C1 segment of cervical spinal cord (tissue), 14 donors: ENCODE results near the gene WHRN.

Experiments
- DNase-seq, 14 donors: peaks; one replicate each; lab custom pipeline; 2025; lab: John Stamatoyannopoulos, UW

The WHRN gene

GRCh38 chr9:114450833-114451706, 54.2 kb downstream of the WHRN start:
- DNase-seq: no peak

- peak in 5 of 14 donors; percentile 13 to 39 (median 26) for DNase-seq
Measured at GRCh38 chr9:114450181-114450580, 55.1 kb downstream of the WHRN start.

GRCh38 chr9:114449236-114449635, 56.0 kb downstream of the WHRN start:
- no peak for DNase-seq

GRCh38 chr9:114448706-114449105, 56.6 kb downstream of the WHRN start:
- no peak for DNase-seq

GRCh38 chr9:114446672-114447450, 58.4 kb downstream of the WHRN start:
- DNase-seq: no peak

- DNase-seq: no peak
Measured at GRCh38 chr9:114446036-114446435, 59.2 kb downstream of the WHRN start.

- no peak for DNase-seq
Measured at GRCh38 chr9:114445616-114446015, 59.7 kb downstream of the WHRN start.

GRCh38 chr9:114442022-114442421, 63.3 kb downstream of the WHRN start:
- DNase-seq: peak in 3 of 14 donors; percentile 2 to 48 (median 4)

GRCh38 chr9:114437401-114437893, 67.8 kb downstream of the WHRN start:
- no peak for DNase-seq

- peak in 7 of 14 donors; percentile 7 to 38 (median 20) for DNase-seq
Measured at GRCh38 chr9:114434878-114435311, 70.4 kb downstream of the WHRN start.

- no peak for DNase-seq
Measured at GRCh38 chr9:114433720-114434255, 71.5 kb downstream of the WHRN start.

- DNase-seq: peak in 1 of 14 donors; percentile 22
Measured at GRCh38 chr9:114433086-114433485, 72.2 kb downstream of the WHRN start.

GRCh38 chr9:114432323-114433067, 72.8 kb downstream of the WHRN start:
- peak in 1 of 14 donors; percentile 2 for DNase-seq

GRCh38 chr9:114431770-114432169, 73.5 kb downstream of the WHRN start:
- no peak for DNase-seq

- no peak for DNase-seq
Measured at GRCh38 chr9:114431003-114431402, 74.3 kb downstream of the WHRN start.

- no peak for DNase-seq
Measured at GRCh38 chr9:114430457-114430856, 74.8 kb downstream of the WHRN start.

- DNase-seq: no peak
Measured at GRCh38 chr9:114429488-114429887, 75.8 kb downstream of the WHRN start.

- DNase-seq: peak in 6 of 14 donors; percentile 4 to 44 (median 18)
Measured at GRCh38 chr9:114428466-114428865, 76.8 kb downstream of the WHRN start.

GRCh38 chr9:114427644-114428043, 77.6 kb downstream of the WHRN start:
- DNase-seq: no peak

- no peak for DNase-seq
Measured at GRCh38 chr9:114426046-114426948, 79.0 kb downstream of the WHRN start.
